OCI-LY7 (cell line): ENCODE data around the gene PPFIA2.

Source experiments
- EZH2phosphoT487 ChIP-seq: fragments of 200-600 bp; sonication (generic); IDR thresholded peaks from 2 replicates; pipeline ENCODE4 v1.6.1; 2018; ENCODE audit warnings: low read depth, borderline replicate concordance, mild to moderate bottlenecking, mixed run types, antibody characterized with exemption, low read length, moderate library complexity, mixed read lengths
- TF ChIP-seq, protein P1 (sequence below): fragments of 200-600 bp; sonication (generic); conservative IDR thresholded peaks from 2 replicates; pipeline ENCODE4 v1.5.1; 2014; ENCODE audit warnings: mild to moderate bottlenecking, antibody characterized with exemption, low read length, moderate library complexity, mixed read lengths

DNA sequence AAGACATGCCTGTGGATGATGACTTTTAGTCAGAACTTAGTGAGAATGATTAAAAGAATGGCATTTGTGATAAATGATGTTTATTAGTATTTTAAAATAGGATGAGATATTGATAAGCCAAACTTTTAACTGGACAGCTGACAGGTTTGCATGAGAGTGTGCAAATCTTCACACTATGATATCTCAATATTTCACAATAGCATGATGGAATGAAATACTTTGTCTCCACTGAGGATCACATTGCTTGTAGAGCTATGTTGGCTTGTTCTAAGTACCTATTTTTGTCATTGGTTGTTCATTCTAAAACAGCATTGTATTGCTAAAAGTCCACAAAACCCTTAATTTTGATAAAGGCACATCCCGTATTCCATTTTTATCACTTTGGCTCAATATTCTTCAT lies 359.1 kb downstream of the PPFIA2 start:
- TF ChIP-seq, protein P1, sequence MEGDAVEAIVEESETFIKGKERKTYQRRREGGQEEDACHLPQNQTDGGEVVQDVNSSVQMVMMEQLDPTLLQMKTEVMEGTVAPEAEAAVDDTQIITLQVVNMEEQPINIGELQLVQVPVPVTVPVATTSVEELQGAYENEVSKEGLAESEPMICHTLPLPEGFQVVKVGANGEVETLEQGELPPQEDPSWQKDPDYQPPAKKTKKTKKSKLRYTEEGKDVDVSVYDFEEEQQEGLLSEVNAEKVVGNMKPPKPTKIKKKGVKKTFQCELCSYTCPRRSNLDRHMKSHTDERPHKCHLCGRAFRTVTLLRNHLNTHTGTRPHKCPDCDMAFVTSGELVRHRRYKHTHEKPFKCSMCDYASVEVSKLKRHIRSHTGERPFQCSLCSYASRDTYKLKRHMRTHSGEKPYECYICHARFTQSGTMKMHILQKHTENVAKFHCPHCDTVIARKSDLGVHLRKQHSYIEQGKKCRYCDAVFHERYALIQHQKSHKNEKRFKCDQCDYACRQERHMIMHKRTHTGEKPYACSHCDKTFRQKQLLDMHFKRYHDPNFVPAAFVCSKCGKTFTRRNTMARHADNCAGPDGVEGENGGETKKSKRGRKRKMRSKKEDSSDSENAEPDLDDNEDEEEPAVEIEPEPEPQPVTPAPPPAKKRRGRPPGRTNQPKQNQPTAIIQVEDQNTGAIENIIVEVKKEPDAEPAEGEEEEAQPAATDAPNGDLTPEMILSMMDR = no peak
- TF ChIP-seq EZH2phosphoT487 = no peak
